K562 (cell line): ENCODE data around the gene ESPL1. TPM values are rescaled to one million over a fixed set of nuclear protein-coding genes. Genes with fewer than 3 reads are reported as not detected.

Source experiments
- BRD9 ChIP-seq: fragments of 450-650 bp; IDR thresholded peaks from 2 replicates; pipeline ENCODE4 v1.6.1; 2018; ENCODE audit warnings: low read depth; ENCODE audit not compliant: partially characterized antibody
- CBX3 ChIP-seq, 2 experiments: IDR thresholded peaks; 1 replicate in 1 of 2; 2 replicates in 1 of 2; pipeline ENCODE4 v1.6.1; 2012; ENCODE audit warnings: inconsistent platforms in 2 of 2, low read length in 2 of 2, borderline replicate concordance in 1 of 2, control low read depth in 1 of 2
- E2F3 ChIP-seq: fragments of 250-450 bp; sonication (Bioruptor Pico); IDR thresholded peaks from 2 replicates; pipeline ENCODE4 v1.4.0; 2020; ENCODE audit warnings: mild to moderate bottlenecking
- EP300 ChIP-seq: IDR thresholded peaks from 2 replicates; pipeline ENCODE4 v1.6.1; 2012; ENCODE audit warnings: low read length, improper control_type of control experiment
- MYBL2 ChIP-seq, 2 experiments: fragments of 450-650 bp in 1 of 2; sonication (generic) in 1 of 2; formaldehyde crosslinking in 1 of 2; IDR thresholded peaks; 2 replicates each; pipeline versions ENCODE4 v1.6.1 to v1.8.1; 2017 to 2022; ENCODE audit warnings: borderline replicate concordance in 1 of 2, inconsistent platforms in 1 of 2, low read depth in 1 of 2, mild to moderate bottlenecking in 1 of 2, missing genetic modification reagents in 1 of 2, moderate library complexity in 1 of 2
- SMARCB1 ChIP-seq: IDR thresholded peaks from 2 replicates; pipeline ENCODE4 v1.6.1; 2011; ENCODE audit warnings: improper control_type of control experiment, low read depth; ENCODE audit not compliant: insufficient read length
- polyA plus RNA-seq, 8 experiments: library from polyadenylated mRNA; depleted of rRNA in 4 of 8; stranded (reverse) in 5 of 8; unstranded in 3 of 8; fragments of >200 nt; fragmentation: Nextera tagmentation in 2 of 8; fragmentation: Illumina TruSeq in 1 of 8; extraction: Ambion mirVana in 2 of 8; extraction: Trizol in 1 of 8; gene quantifications; 2 replicates each; pipeline versions ENCODE4 v1.2.1 to v1.2.3, GENCODE V29; 2011 to 2014; ENCODE audit warnings: inconsistent platforms in 1 of 8, missing spikeins in 1 of 8
- total RNA-seq, 7 experiments: library from RNA; depleted of rRNA in 6 of 7; stranded (reverse); fragments of >200 nt in 6 of 7; fragmentation: Illumina TruSeq in 2 of 7; extraction: Trizol in 2 of 7; gene quantifications; 2 replicates each; pipeline versions ENCODE4 v1.2.1 to v1.2.3, GENCODE V29; 2011 to 2021; ENCODE audit warnings: low replicate concordance in 1 of 7
- TF ChIP-seq, protein P1 (sequence below): fragments of 200-800 bp; sonication (Bioruptor generic); IDR thresholded peaks from 2 replicates; pipeline ENCODE4 v1.6.1; 2016; ENCODE audit warnings: missing genetic modification characterization, missing compliant biosample characterization
- TF ChIP-seq, protein P2 (sequence below): fragments of 450-650 bp; IDR thresholded peaks from 2 replicates; pipeline ENCODE4 v1.6.1; 2016; ENCODE audit warnings: mild to moderate bottlenecking
- TF ChIP-seq, protein P3 (sequence below), 2 experiments: fragments of 450-650 bp; formaldehyde crosslinking in 1 of 2; IDR thresholded peaks; 2 replicates each; pipeline versions ENCODE4 v1.4.0 to v1.6.1; 2014 to 2020; ENCODE audit warnings: mild to moderate bottlenecking in 2 of 2, borderline replicate concordance in 1 of 2, low read depth in 1 of 2

The ESPL1 gene
- total and polyA plus RNA-seq, 9 of the 15 experiments (the other 6 are each of a cell fraction or from before 2014, with no cell fraction given): 1.2 to 55.0 (median 18.7) TPM

DNA sequence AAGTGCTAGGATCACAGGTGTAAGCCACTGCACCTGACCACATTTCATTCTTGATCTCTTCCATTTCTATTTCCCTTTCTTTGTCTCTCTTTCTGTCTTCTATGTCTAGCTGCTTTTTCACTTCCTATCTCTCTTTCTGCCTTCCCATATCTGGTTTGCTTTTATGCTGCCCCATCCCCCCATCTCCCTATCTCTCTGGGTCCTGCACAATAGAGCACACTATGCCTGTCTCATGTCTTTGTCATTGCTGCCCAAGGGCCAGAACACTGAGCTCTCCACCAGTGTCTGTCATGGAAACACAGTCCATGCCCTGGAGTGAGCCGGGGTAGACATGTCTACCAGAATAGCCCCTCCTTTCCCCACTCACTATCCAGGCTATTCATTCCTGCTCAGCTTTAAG is 23.8 kb upstream of the ESPL1 start (continued):
- TF ChIP-seq, protein P1, sequence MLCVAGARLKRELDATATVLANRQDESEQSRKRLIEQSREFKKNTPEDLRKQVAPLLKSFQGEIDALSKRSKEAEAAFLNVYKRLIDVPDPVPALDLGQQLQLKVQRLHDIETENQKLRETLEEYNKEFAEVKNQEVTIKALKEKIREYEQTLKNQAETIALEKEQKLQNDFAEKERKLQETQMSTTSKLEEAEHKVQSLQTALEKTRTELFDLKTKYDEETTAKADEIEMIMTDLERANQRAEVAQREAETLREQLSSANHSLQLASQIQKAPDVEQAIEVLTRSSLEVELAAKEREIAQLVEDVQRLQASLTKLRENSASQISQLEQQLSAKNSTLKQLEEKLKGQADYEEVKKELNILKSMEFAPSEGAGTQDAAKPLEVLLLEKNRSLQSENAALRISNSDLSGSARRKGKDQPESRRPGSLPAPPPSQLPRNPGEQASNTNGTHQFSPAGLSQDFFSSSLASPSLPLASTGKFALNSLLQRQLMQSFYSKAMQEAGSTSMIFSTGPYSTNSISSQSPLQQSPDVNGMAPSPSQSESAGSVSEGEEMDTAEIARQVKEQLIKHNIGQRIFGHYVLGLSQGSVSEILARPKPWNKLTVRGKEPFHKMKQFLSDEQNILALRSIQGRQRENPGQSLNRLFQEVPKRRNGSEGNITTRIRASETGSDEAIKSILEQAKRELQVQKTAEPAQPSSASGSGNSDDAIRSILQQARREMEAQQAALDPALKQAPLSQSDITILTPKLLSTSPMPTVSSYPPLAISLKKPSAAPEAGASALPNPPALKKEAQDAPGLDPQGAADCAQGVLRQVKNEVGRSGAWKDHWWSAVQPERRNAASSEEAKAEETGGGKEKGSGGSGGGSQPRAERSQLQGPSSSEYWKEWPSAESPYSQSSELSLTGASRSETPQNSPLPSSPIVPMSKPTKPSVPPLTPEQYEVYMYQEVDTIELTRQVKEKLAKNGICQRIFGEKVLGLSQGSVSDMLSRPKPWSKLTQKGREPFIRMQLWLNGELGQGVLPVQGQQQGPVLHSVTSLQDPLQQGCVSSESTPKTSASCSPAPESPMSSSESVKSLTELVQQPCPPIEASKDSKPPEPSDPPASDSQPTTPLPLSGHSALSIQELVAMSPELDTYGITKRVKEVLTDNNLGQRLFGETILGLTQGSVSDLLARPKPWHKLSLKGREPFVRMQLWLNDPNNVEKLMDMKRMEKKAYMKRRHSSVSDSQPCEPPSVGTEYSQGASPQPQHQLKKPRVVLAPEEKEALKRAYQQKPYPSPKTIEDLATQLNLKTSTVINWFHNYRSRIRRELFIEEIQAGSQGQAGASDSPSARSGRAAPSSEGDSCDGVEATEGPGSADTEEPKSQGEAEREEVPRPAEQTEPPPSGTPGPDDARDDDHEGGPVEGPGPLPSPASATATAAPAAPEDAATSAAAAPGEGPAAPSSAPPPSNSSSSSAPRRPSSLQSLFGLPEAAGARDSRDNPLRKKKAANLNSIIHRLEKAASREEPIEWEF (CRISPR knock-in tag): no peak
- TF ChIP-seq SMARCB1 (no peak), EP300 (peak; percentile 48; the same call in 1 of the 2 replicates), MYBL2 (IDR thresholded peaks at IDR 0.05; ENCODE audit: low read depth) (no peak), MYBL2 (CRISPR knock-in tag; IDR thresholded peaks at IDR 0.05; ENCODE audit: borderline replicate concordance) (no peak), E2F3 (CRISPR knock-in tag) (no peak), BRD9 (peak; percentile 47), CBX3 (IDR thresholded peaks at IDR 0.05; ENCODE audit: borderline replicate concordance in 1 of 2, low read length in 2 of 2) (no peak)
- TF ChIP-seq, protein P2, sequence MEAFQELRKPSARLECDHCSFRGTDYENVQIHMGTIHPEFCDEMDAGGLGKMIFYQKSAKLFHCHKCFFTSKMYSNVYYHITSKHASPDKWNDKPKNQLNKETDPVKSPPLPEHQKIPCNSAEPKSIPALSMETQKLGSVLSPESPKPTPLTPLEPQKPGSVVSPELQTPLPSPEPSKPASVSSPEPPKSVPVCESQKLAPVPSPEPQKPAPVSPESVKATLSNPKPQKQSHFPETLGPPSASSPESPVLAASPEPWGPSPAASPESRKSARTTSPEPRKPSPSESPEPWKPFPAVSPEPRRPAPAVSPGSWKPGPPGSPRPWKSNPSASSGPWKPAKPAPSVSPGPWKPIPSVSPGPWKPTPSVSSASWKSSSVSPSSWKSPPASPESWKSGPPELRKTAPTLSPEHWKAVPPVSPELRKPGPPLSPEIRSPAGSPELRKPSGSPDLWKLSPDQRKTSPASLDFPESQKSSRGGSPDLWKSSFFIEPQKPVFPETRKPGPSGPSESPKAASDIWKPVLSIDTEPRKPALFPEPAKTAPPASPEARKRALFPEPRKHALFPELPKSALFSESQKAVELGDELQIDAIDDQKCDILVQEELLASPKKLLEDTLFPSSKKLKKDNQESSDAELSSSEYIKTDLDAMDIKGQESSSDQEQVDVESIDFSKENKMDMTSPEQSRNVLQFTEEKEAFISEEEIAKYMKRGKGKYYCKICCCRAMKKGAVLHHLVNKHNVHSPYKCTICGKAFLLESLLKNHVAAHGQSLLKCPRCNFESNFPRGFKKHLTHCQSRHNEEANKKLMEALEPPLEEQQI: no peak
- TF ChIP-seq, protein P3, sequence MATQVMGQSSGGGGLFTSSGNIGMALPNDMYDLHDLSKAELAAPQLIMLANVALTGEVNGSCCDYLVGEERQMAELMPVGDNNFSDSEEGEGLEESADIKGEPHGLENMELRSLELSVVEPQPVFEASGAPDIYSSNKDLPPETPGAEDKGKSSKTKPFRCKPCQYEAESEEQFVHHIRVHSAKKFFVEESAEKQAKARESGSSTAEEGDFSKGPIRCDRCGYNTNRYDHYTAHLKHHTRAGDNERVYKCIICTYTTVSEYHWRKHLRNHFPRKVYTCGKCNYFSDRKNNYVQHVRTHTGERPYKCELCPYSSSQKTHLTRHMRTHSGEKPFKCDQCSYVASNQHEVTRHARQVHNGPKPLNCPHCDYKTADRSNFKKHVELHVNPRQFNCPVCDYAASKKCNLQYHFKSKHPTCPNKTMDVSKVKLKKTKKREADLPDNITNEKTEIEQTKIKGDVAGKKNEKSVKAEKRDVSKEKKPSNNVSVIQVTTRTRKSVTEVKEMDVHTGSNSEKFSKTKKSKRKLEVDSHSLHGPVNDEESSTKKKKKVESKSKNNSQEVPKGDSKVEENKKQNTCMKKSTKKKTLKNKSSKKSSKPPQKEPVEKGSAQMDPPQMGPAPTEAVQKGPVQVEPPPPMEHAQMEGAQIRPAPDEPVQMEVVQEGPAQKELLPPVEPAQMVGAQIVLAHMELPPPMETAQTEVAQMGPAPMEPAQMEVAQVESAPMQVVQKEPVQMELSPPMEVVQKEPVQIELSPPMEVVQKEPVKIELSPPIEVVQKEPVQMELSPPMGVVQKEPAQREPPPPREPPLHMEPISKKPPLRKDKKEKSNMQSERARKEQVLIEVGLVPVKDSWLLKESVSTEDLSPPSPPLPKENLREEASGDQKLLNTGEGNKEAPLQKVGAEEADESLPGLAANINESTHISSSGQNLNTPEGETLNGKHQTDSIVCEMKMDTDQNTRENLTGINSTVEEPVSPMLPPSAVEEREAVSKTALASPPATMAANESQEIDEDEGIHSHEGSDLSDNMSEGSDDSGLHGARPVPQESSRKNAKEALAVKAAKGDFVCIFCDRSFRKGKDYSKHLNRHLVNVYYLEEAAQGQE (IDR thresholded peaks at IDR 0.05; ENCODE audit: borderline replicate concordance): no peak
- TF ChIP-seq, protein P3 (CRISPR knock-in tag; IDR thresholded peaks at IDR 0.05; ENCODE audit: low read depth): no peak
